Mesenchymal stem cell (in vitro differentiated cells and primary cell): ENCODE data around the gene ST8SIA5.

Experiments used
- DNase-seq: peaks from one replicate; pipeline ENCODE4 v3.0.0-alpha.2; 2013
- H2AFZ ChIP-seq: one replicate; pipeline ENCODE4 v1.6.1; 2013; ENCODE audit warnings: low read depth, mild to moderate bottlenecking, control low read depth, inconsistent platforms, low read length, moderate library complexity
- H2AK5ac ChIP-seq: 2 replicates; pipeline ENCODE4 v1.6.1; 2013; ENCODE audit warnings: low read length, moderate library complexity, mild to moderate bottlenecking, inconsistent platforms; ENCODE audit not compliant: severe bottlenecking
- H2BK120ac ChIP-seq: one replicate; pipeline ENCODE4 v1.6.1; 2013; ENCODE audit warnings: low read depth, mild to moderate bottlenecking, inconsistent platforms, low read length, moderate library complexity
- H2BK12ac ChIP-seq, 2 experiments: one replicate each; pipeline ENCODE4 v1.6.1; 2013; ENCODE audit warnings: inconsistent platforms in 2 of 2, low read length in 2 of 2, mild to moderate bottlenecking in 2 of 2, moderate library complexity in 2 of 2, control low read depth in 1 of 2
- H2BK15ac ChIP-seq: one replicate; pipeline ENCODE4 v1.6.1; 2013; ENCODE audit warnings: mild to moderate bottlenecking, low read depth, inconsistent platforms; ENCODE audit not compliant: poor library complexity, severe bottlenecking
- H2BK5ac ChIP-seq: 2 replicates; pipeline ENCODE4 v1.6.1; 2013; ENCODE audit warnings: low read depth, mild to moderate bottlenecking, low read length, control low read depth, inconsistent platforms; ENCODE audit not compliant: poor library complexity, severe bottlenecking
- H3K14ac ChIP-seq, 2 experiments: one replicate each; pipeline ENCODE4 v1.6.1; 2013; ENCODE audit warnings: inconsistent platforms in 2 of 2, low read length in 2 of 2, control low read depth in 1 of 2, mild to moderate bottlenecking in 1 of 2, moderate library complexity in 1 of 2
- H3K18ac ChIP-seq, 2 experiments: one replicate each; pipeline ENCODE4 v1.6.1; 2013; ENCODE audit warnings: inconsistent platforms in 2 of 2, low read length in 2 of 2, control low read depth in 1 of 2, low read depth in 1 of 2, mild to moderate bottlenecking in 1 of 2
- H3K23ac ChIP-seq, 2 experiments: one replicate each; pipeline ENCODE4 v1.6.1; 2013; ENCODE audit warnings: inconsistent platforms in 2 of 2, low read length in 2 of 2, mild to moderate bottlenecking in 2 of 2, moderate library complexity in 2 of 2, control low read depth in 1 of 2
- H3K27ac ChIP-seq: 2 replicates; pipeline ENCODE4 v1.5.1; 2013; ENCODE audit warnings: mild to moderate bottlenecking, moderate library complexity, low read length, control low read depth, inconsistent platforms; ENCODE audit not compliant: poor library complexity, severe bottlenecking
- H3K27me3 ChIP-seq, 2 experiments: 2 replicates each; pipeline versions ENCODE4 v1.6.1 to v1.7.0; 2013; ENCODE audit warnings: low read length in 2 of 2, mild to moderate bottlenecking in 2 of 2, moderate library complexity in 2 of 2, control low read depth in 1 of 2, inconsistent platforms in 1 of 2; ENCODE audit not compliant: control insufficient read depth in 1 of 2, insufficient read depth in 1 of 2
- H3K36me3 ChIP-seq, 2 experiments: 2 replicates each; pipeline versions ENCODE4 v1.6.1 to v1.7.0; 2013; ENCODE audit warnings: low read length in 2 of 2, control low read depth in 1 of 2, inconsistent platforms in 1 of 2, low read depth in 1 of 2, mild to moderate bottlenecking in 1 of 2; ENCODE audit not compliant: insufficient read depth in 2 of 2, control insufficient read depth in 1 of 2
- H3K4ac ChIP-seq, 2 experiments: one replicate each; pipeline ENCODE4 v1.6.1; 2013; ENCODE audit warnings: inconsistent platforms in 2 of 2, low read length in 2 of 2, mild to moderate bottlenecking in 2 of 2, moderate library complexity in 2 of 2, control low read depth in 1 of 2, low read depth in 1 of 2
- H3K4me1 ChIP-seq: 2 replicates; pipeline ENCODE4 v1.6.1; 2013; ENCODE audit warnings: low read depth, low read length, control low read depth; ENCODE audit not compliant: control insufficient read depth, insufficient read depth
- H3K4me2 ChIP-seq: 2 replicates; pipeline ENCODE4 v1.6.1; 2013; ENCODE audit warnings: low read length, mild to moderate bottlenecking, inconsistent platforms; ENCODE audit not compliant: poor library complexity, severe bottlenecking
- H3K4me3 ChIP-seq, 2 experiments: 2 replicates each; pipeline versions ENCODE4 v1.5.1 to v1.7.0; 2013; ENCODE audit warnings: low read length in 2 of 2, mild to moderate bottlenecking in 2 of 2, control low read depth in 1 of 2, low read depth in 1 of 2; ENCODE audit not compliant: insufficient read depth in 1 of 2
- H3K79me1 ChIP-seq: replicated peaks from 2 replicates; pipeline ENCODE4 v1.6.1; 2013; ENCODE audit warnings: mild to moderate bottlenecking, control low read depth, low read length, inconsistent platforms; ENCODE audit not compliant: poor library complexity, severe bottlenecking
- H3K9ac ChIP-seq: 2 replicates; pipeline ENCODE4 v1.7.0; 2013; ENCODE audit warnings: mild to moderate bottlenecking, low read length, moderate library complexity
- H3K9me3 ChIP-seq: 2 replicates; pipeline ENCODE4 v1.7.0; 2013; ENCODE audit warnings: mild to moderate bottlenecking, low read length; ENCODE audit not compliant: control insufficient read depth
- H4K8ac ChIP-seq: one replicate; pipeline ENCODE4 v1.6.1; 2013; ENCODE audit warnings: inconsistent platforms, mild to moderate bottlenecking, low read length, moderate library complexity
- H4K91ac ChIP-seq: one replicate; pipeline ENCODE4 v1.6.1; 2013; ENCODE audit warnings: mild to moderate bottlenecking, low read length, inconsistent platforms
- WGBS: methylation state at CpG from one replicate; pipeline ENCODE4 v1.1.7; 2013; ENCODE audit warnings: mixed read lengths; 5-methylcytosine and 5-hydroxymethylcytosine counted together

The ST8SIA5 gene

DNA sequence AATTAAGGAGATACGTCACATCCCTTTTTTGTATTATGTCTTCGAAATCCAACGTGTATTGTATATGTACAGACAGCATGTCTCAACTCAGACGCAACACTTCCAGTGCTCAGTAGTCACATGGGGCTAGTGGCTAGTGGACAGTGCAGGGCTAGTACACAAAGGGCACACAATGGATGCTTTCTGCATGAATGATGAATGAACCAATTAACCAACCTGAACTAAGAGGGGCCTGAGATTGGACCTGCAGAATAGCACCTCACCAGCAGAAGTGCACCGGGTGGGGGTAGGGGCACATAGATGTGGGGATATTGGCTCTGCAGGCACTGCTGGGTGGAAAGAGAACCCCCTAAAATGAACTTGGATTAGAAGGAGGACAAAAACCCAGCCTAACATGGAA is 20.7 kb downstream of the ST8SIA5 start:
- Histone ChIP-seq H3K27me3 (peaks cover 5 to 7% of the 10 kb centered on the region in 2 experiments), H2AFZ (no peak overlapping the region), H3K36me3 (no peaks in the 10 kb centered on the region), H3K23ac (no peak overlapping the region), H3K4me2 (no peak overlapping the region), H2BK12ac (no peak overlapping the region), H4K91ac (no peak overlapping the region), H2BK15ac (no peak overlapping the region), H4K8ac (no peak overlapping the region), H3K4me1 (no peaks in the 10 kb centered on the region), H2BK5ac (no peak overlapping the region), H3K4ac (no peak overlapping the region), H2AK5ac (no peak overlapping the region), H3K14ac (no peak overlapping the region), H3K9ac (no peak overlapping the region), H3K9me3 (peaks cover 7% of the 10 kb centered on the region), H3K79me1 (no peaks in the 10 kb centered on the region), H2BK120ac (no peak overlapping the region), H3K18ac (no peak overlapping the region), H3K27ac (no peak overlapping the region), H3K4me3 (no peak overlapping the region)
- 69% methylated on average over 5 of the region's 5 CpGs for WGBS
- DNase-seq, result no peak

DNA sequence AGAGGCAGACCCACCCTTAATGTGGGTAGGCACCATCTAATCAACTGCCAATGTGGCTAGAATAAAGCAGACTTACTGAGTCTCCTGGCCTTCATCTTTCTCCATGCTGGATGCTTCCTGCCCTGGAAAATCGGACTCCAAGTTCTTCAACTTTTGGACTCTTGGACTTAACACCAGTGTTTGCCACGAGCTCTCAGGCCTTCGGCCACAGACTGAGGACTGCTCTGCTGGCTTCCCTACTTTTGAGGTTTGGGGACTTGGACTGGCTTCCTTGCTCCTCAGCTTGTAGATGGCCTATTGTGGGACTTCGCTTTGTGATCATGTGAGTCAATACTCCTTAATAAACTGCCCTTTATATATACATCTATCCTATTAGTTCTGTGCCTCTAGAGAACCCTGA is 21.9 kb downstream of the ST8SIA5 start:
- Histone ChIP-seq H3K36me3 (no peaks in the 10 kb centered on the region), H3K9ac (no peak overlapping the region), H3K27ac (no peak overlapping the region), H3K9me3 (peaks cover 13% of the 10 kb centered on the region), H3K23ac (no peak overlapping the region), H4K91ac (no peak overlapping the region), H3K18ac (no peak overlapping the region), H2BK5ac (no peak overlapping the region), H3K79me1 (no peaks in the 10 kb centered on the region), H3K4me1 (no peaks in the 10 kb centered on the region), H3K4ac (no peak overlapping the region), H2BK120ac (no peak overlapping the region), H2AFZ (no peak overlapping the region), H2BK15ac (no peak overlapping the region), H3K4me2 (no peak overlapping the region), H2BK12ac (no peak overlapping the region), H3K14ac (no peak overlapping the region), H2AK5ac (no peak overlapping the region), H4K8ac (no peak overlapping the region), H3K27me3 (peaks cover 5 to 7% of the 10 kb centered on the region in 2 experiments), H3K4me3 (no peak overlapping the region)
- WGBS, result 69% methylated on average over 4 of the region's 4 CpGs
- DNase-seq, result no peak

GRCh38 chr18:46733872-46734271 is 23.0 kb downstream of the ST8SIA5 start:
- no peaks in the 10 kb centered on the region for H3K4me1 ChIP-seq
- H2BK12ac ChIP-seq, result no peak overlapping the region
- H4K91ac ChIP-seq, result no peak overlapping the region
- H3K4me3 ChIP-seq, result no peak overlapping the region
- no peak overlapping the region for H2BK120ac ChIP-seq
- H2BK5ac ChIP-seq, result no peak overlapping the region
- DNase-seq, result no peak
- peaks cover 5 to 7% of the 10 kb centered on the region in 2 experiments for H3K27me3 ChIP-seq
- no peak overlapping the region for H4K8ac ChIP-seq
- no peak overlapping the region for H3K27ac ChIP-seq
- H3K79me1 ChIP-seq, result no peaks in the 10 kb centered on the region
- no peak overlapping the region for H3K4ac ChIP-seq
- no peak overlapping the region for H3K4me2 ChIP-seq
- H2AFZ ChIP-seq, result no peak overlapping the region
- no peak overlapping the region for H2BK15ac ChIP-seq
- H3K36me3 ChIP-seq, result no peaks in the 10 kb centered on the region
- H3K9ac ChIP-seq, result no peak overlapping the region
- 80% methylated on average over 9 of the region's 11 CpGs for WGBS
- H3K23ac ChIP-seq, result no peak overlapping the region
- no peak overlapping the region for H3K18ac ChIP-seq
- H3K14ac ChIP-seq, result no peak overlapping the region
- peaks cover 21% of the 10 kb centered on the region for H3K9me3 ChIP-seq
- no peak overlapping the region for H2AK5ac ChIP-seq

- H3K9me3 ChIP-seq, result peaks cover 24% of the 10 kb centered on the region
- no peak overlapping the region for H3K18ac ChIP-seq
- H4K91ac ChIP-seq, result no peak overlapping the region
- H3K4ac ChIP-seq, result no peak overlapping the region
- no peaks in the 10 kb centered on the region for H3K36me3 ChIP-seq
- no peak overlapping the region for H2BK120ac ChIP-seq
- H2BK12ac ChIP-seq, result no peak overlapping the region
- no peak overlapping the region for H2BK15ac ChIP-seq
- no peaks in the 10 kb centered on the region for H3K79me1 ChIP-seq
- H3K23ac ChIP-seq, result no peak overlapping the region
- H2BK5ac ChIP-seq, result no peak overlapping the region
- no peak overlapping the region for H3K27ac ChIP-seq
- no peak overlapping the region for H2AK5ac ChIP-seq
- H3K14ac ChIP-seq, result no peak overlapping the region
- WGBS, result 83% methylated on average over 3 of the region's 6 CpGs
- DNase-seq, result no peak
- H3K27me3 ChIP-seq, result peaks cover 5 to 7% of the 10 kb centered on the region in 2 experiments
- H4K8ac ChIP-seq, result no peak overlapping the region
- no peak overlapping the region for H3K9ac ChIP-seq
- no peaks in the 10 kb centered on the region for H3K4me1 ChIP-seq
- H3K4me3 ChIP-seq, result no peak overlapping the region
- no peak overlapping the region for H3K4me2 ChIP-seq
- no peak overlapping the region for H2AFZ ChIP-seq
Observed at GRCh38 chr18:46732801-46733200, 24.1 kb downstream of the ST8SIA5 start.
